Hematopoietic multipotent progenitor cell treated with erythropoietin and hydrocortisone succinate and interleukin-3 and kit ligand, for 6 days (in vitro differentiated cells): Measurements from ENCODE around the gene LONP2.
A peak's percentile ranks its signal among the peaks of the same experiment; 100 is the strongest.
"Not testable (repeated sequence)": the region's sequence is repeated elsewhere in the genome, so short reads cannot be mapped to it uniquely, and the experiment has no call there.

ENCODE experiments used
- DNase-seq: peaks from one replicate; pipeline ENCODE4 v3.0.0-alpha.2; 2015

LONP2 gene

GRCh38 chr16:48240147-48240546 is 4.0 kb upstream of the LONP2 start:
- DNase-seq: not testable (repeated sequence)

- DNase-seq: no peak
These were observed 729 bp downstream of the LONP2 start for GRCh38 chr16:48244863-48245195.

GRCh38 chr16:48246066-48246465 is 2.0 kb downstream of the LONP2 start:
- DNase-seq: no peak

GRCh38 chr16:48247311-48247710 is 3.2 kb downstream of the LONP2 start, which contains the start of gene ABCC11:
ABCC11 (minus strand) TSS chr16:48247539; CDS start chr16:48231921, 15,618 bp downstream.
- DNase-seq: no peak

- DNase-seq: no peak
These were observed 6.6 kb downstream of the LONP2 start for GRCh38 chr16:48250520-48251278.

GRCh38 chr16:48252013-48252412 is 7.9 kb downstream of the LONP2 start:
- no peak for DNase-seq

- no peak for DNase-seq
These were observed 12.6 kb downstream of the LONP2 start for GRCh38 chr16:48256579-48257177.

- DNase-seq: no peak
These were observed 17.5 kb downstream of the LONP2 start for GRCh38 chr16:48261569-48261968.

GRCh38 chr16:48262631-48263030 is 18.5 kb downstream of the LONP2 start:
- no peak for DNase-seq

- DNase-seq: peak; percentile 15
These were observed 24.9 kb downstream of the LONP2 start for GRCh38 chr16:48269011-48269410.

GRCh38 chr16:48271728-48272127 is 27.6 kb downstream of the LONP2 start:
- DNase-seq: no peak

- no peak for DNase-seq
These were observed 28.8 kb downstream of the LONP2 start for GRCh38 chr16:48272837-48273421.

GRCh38 chr16:48274476-48274875 is 30.4 kb downstream of the LONP2 start:
- no peak for DNase-seq

- DNase-seq: no peak
These were observed 32.0 kb downstream of the LONP2 start for GRCh38 chr16:48276102-48276501.

GRCh38 chr16:48277158-48277557 is 33.1 kb downstream of the LONP2 start:
- DNase-seq: no peak

GRCh38 chr16:48279199-48279598 is 35.1 kb downstream of the LONP2 start:
- DNase-seq: no peak

- no peak for DNase-seq
These were observed 36.4 kb downstream of the LONP2 start for GRCh38 chr16:48280546-48280945.

- no peak for DNase-seq
These were observed 38.6 kb downstream of the LONP2 start for GRCh38 chr16:48282636-48283263.

GRCh38 chr16:48284772-48285409 is 40.8 kb downstream of the LONP2 start:
- peak; percentile 29 for DNase-seq

GRCh38 chr16:48287239-48287638 is 43.1 kb downstream of the LONP2 start:
- DNase-seq: no peak

- DNase-seq: no peak
These were observed 47.2 kb downstream of the LONP2 start for GRCh38 chr16:48291303-48291702.

- DNase-seq: no peak
These were observed 47.7 kb downstream of the LONP2 start for GRCh38 chr16:48291754-48292153.

- no peak for DNase-seq
These were observed 48.4 kb downstream of the LONP2 start for GRCh38 chr16:48292452-48292851.
